Esophagus squamous epithelium (tissue), 5 donors: ENCODE measurements around the gene ITLN1. TPM values are rescaled to one million over a fixed set of nuclear protein-coding genes. Genes with fewer than 3 reads are reported as not detected.
"Not testable (repeated sequence)": the region's sequence is repeated elsewhere in the genome, so short reads cannot be mapped to it uniquely, and the experiment has no call there.

ENCODE experiments used
- DNase-seq: peaks from one replicate; lab custom pipeline; 2025; lab: John Stamatoyannopoulos, UW
- H3K27ac ChIP-seq, 4 donors: fragments of 200-600 bp; sonication (generic); one replicate each; pipeline ENCODE4 v1.5.1; 2016 to 2019; ENCODE audit warnings: mild to moderate bottlenecking in 1 of 4
- H3K27me3 ChIP-seq, 4 donors: fragments of 200-600 bp; sonication (generic); 1 replicate in 3 of 4; 2 replicates in 1 of 4; pipeline versions ENCODE4 v1.5.1 to v1.6.0; 2017 to 2021; ENCODE audit warnings: antibody characterized with exemption in 1 of 4
- H3K36me3 ChIP-seq, 3 donors: fragments of 200-600 bp; sonication (generic); one replicate each; pipeline ENCODE4 v1.5.1; 2016 to 2019
- H3K4me1 ChIP-seq, 3 donors: fragments of 200-600 bp; sonication (generic); one replicate each; pipeline ENCODE4 v1.5.1; 2017 to 2019
- H3K4me3 ChIP-seq, 4 donors: fragments of 200-600 bp; sonication (generic); 1 replicate in 3 of 4; 2 replicates in 1 of 4; pipeline ENCODE4 v1.5.1; 2016 to 2019; ENCODE audit warnings: mild to moderate bottlenecking in 2 of 4, moderate library complexity in 1 of 4
- H3K9me3 ChIP-seq, 3 donors: fragments of 200-600 bp; sonication (generic); one replicate each; pipeline ENCODE4 v1.5.1; 2016 to 2019
- CTCF ChIP-seq, 6 experiments: fragments of 450-650 bp in 4 of 6; fragments of 200-600 bp in 2 of 6; sonication (generic) in 2 of 6; IDR thresholded peaks; one replicate each; pipeline ENCODE4 v1.5.1; 2016 to 2019; ENCODE audit warnings: antibody characterized with exemption in 6 of 6, mild to moderate bottlenecking in 4 of 6, moderate library complexity in 4 of 6
- POLR2A ChIP-seq, 4 donors: fragments of 450-650 bp; IDR thresholded peaks; one replicate each; pipeline ENCODE4 v1.6.1; 2017; ENCODE audit warnings: antibody characterized with exemption in 4 of 4, mild to moderate bottlenecking in 4 of 4, moderate library complexity in 3 of 4
- WGBS, 2 donors: methylation state at CpG; one replicate each; pipeline ENCODE4 v1.1.5; 2018; 5-methylcytosine and 5-hydroxymethylcytosine counted together
- intact Hi-C: fragments of 100-400 bp; cut with DNase I; formaldehyde crosslinking; loops from one replicate; pipeline ENCODE4 v1.15.0; 2022
- total RNA-seq, 4 donors: library from RNA; depleted of rRNA; stranded (reverse); fragments of >200 nt; gene quantifications; one replicate each; pipeline ENCODE4 v1.1.0, GENCODE V29; 2016
- donor health status: DM: yes; HTN: yes; CAD: no.

ITLN1 gene
- total RNA-seq, 4 donors from 2014 or later = not detected

- DNase-seq = no peak
- TF ChIP-seq CTCF (IDR thresholded peaks at IDR 0.05) (no peak), POLR2A (IDR thresholded peaks at IDR 0.05) (no peak)
- H3K27ac ChIP-seq = no peak overlapping the region
- no peak overlapping the region for H3K4me3 ChIP-seq
- peaks cover 0 to 11% (median 3%) of the 10 kb centered on the region in 3 donors for H3K4me1 ChIP-seq
- no peaks in the 10 kb centered on the region for H3K9me3 ChIP-seq
- H3K36me3 ChIP-seq = no peaks in the 10 kb centered on the region
- intact Hi-C loops = no loop called here
- 35 to 48% methylated on average over 3 of the region's 3 CpGs for WGBS, 2 donors
- H3K27me3 ChIP-seq = no peaks in the 10 kb centered on the region
Observed at GRCh38 chr1:160868141-160868540, 16.8 kb downstream of the ITLN1 start.

GRCh38 chr1:160867651-160868050 lies 17.3 kb downstream of the ITLN1 start:
- 38 to 39% methylated on average over 4 of the region's 4 CpGs for WGBS, 2 donors
- H3K27me3 ChIP-seq, H3K9me3 ChIP-seq, H3K36me3 ChIP-seq, DNase-seq, intact Hi-C loops, H3K27ac ChIP-seq, H3K4me3 ChIP-seq: not testable (repeated sequence)
- peaks cover 3 to 16% (median 6%) of the 10 kb centered on the region in 3 donors for H3K4me1 ChIP-seq

- TF ChIP-seq CTCF (IDR thresholded peaks at IDR 0.05) = no peak
- TF ChIP-seq POLR2A (IDR thresholded peaks at IDR 0.05) = no peak
- intact Hi-C loops = no loop called here
- Histone ChIP-seq H3K4me1 (peaks cover 3 to 23% (median 6%) of the 10 kb centered on the region in 3 donors), H3K27ac (no peak overlapping the region), H3K4me3 (no peak overlapping the region), H3K36me3 (no peaks in the 10 kb centered on the region), H3K9me3 (no peaks in the 10 kb centered on the region), H3K27me3 (peaks cover 0 to 8% (median 0%) of the 10 kb centered on the region in 4 donors)
- 68 to 80% methylated on average over 6 of the region's 6 CpGs for WGBS, 2 donors
- DNase-seq = no peak
Observed at GRCh38 chr1:160866695-160867260, 18.2 kb downstream of the ITLN1 start.

- no peak for DNase-seq
- TF ChIP-seq CTCF (IDR thresholded peaks at IDR 0.05) (no peak), POLR2A (IDR thresholded peaks at IDR 0.05) (no peak)
- intact Hi-C loops = no loop called here
- H3K36me3 ChIP-seq = no peaks in the 10 kb centered on the region
- H3K4me1 ChIP-seq = peaks cover 3 to 23% (median 6%) of the 10 kb centered on the region in 3 donors
- H3K4me3 ChIP-seq = no peak overlapping the region
- H3K27me3 ChIP-seq = peaks cover 0 to 8% (median 0%) of the 10 kb centered on the region in 4 donors
- no peak overlapping the region for H3K27ac ChIP-seq
- H3K9me3 ChIP-seq = no peaks in the 10 kb centered on the region
Observed at GRCh38 chr1:160866001-160866694, 18.8 kb downstream of the ITLN1 start.

GRCh38 chr1:160865337-160865736 lies 19.6 kb downstream of the ITLN1 start:
- 71 to 88% methylated on average over 5 of the region's 5 CpGs for WGBS, 2 donors
- peaks cover 0 to 8% (median 0%) of the 10 kb centered on the region in 4 donors for H3K27me3 ChIP-seq

More at GRCh38 chr1:160865337-160865736, 19.6 kb downstream of the ITLN1 start:
- TF ChIP-seq POLR2A (IDR thresholded peaks at IDR 0.05) = no peak
- TF ChIP-seq CTCF (IDR thresholded peaks at IDR 0.05) = no peak
- no peaks in the 10 kb centered on the region for H3K9me3 ChIP-seq
- DNase-seq = no peak
- no peaks in the 10 kb centered on the region for H3K36me3 ChIP-seq
- peaks cover 3 to 23% (median 6%) of the 10 kb centered on the region in 3 donors for H3K4me1 ChIP-seq
- no peak overlapping the region for H3K27ac ChIP-seq
- no peak overlapping the region for H3K4me3 ChIP-seq
- intact Hi-C loops = no loop called here
